HepG2 (cell line): ENCODE data around the gene CTNNA1. TPM values are rescaled to one million over a fixed set of nuclear protein-coding genes. Genes with fewer than 3 reads are reported as not detected.
"Not testable (repeated sequence)": the region's sequence is repeated elsewhere in the genome, so short reads cannot be mapped to it uniquely, and the experiment has no call there.

Experiments used
- ATAC-seq: fragments of 200-7000 bp; cut with Tn5 transposase; 3 replicates; pipeline ENCODE4 v1.9.1; 2020; ENCODE audit warnings: mild to moderate bottlenecking, moderate library complexity
- BruUV-seq: library from RNA; stranded (reverse); fragments of 400-500 nt; replicated peaks from 2 replicates; lab custom pipeline; 2021; lab: Mats Ljungman, UMichigan
- CTCF ChIA-PET: fragments of 300-600 bp; formaldehyde crosslinking; extraction: SDS; loops from one replicate; lab custom pipeline; 2021; ENCODE audit warnings: low total read pairs, inconsistent platforms, low intra/inter-chr PET ratio; lab: Yijun Ruan, JAX
- POLR2A ChIA-PET: fragments of 350-600 bp; sonication (Branson Sonifier 250); formaldehyde crosslinking; loops from one replicate; lab custom pipeline; 2020; ENCODE audit warnings: antibody characterized with exemption, inconsistent platforms; lab: Yijun Ruan, JAX
- DNase-seq: peaks from one replicate; pipeline ENCODE4 v3.0.0-alpha.2; 2015; ENCODE audit warnings: low spot score
- FAIRE-seq: peaks from 3 replicates; lab custom pipeline; 2011; peaks lifted over from hg19 to GRCh38; lab: Jason Lieb, UNC
- H2AFZ ChIP-seq: one replicate; pipeline ENCODE4 v1.6.1; 2011; ENCODE audit warnings: low read length, inconsistent platforms
- H3K27ac ChIP-seq: fragments of 300-600 bp; 3 replicates; pipeline ENCODE4 v1.8.0; 2011; ENCODE audit warnings: mixed run types, mild to moderate bottlenecking, mixed read lengths, low read length, inconsistent platforms; ENCODE audit not compliant: insufficient read depth; ENCODE audit errors: extremely low read length
- H3K27me3 ChIP-seq, 2 experiments: fragments of 200-600 bp in 1 of 2; 2 replicates in 1 of 2; 3 replicates in 1 of 2; pipeline versions ENCODE4 v1.6.0 to v1.8.0; 2011; ENCODE audit warnings: low read length in 2 of 2, mild to moderate bottlenecking in 2 of 2, moderate library complexity in 2 of 2, inconsistent platforms in 1 of 2; ENCODE audit not compliant: insufficient read depth in 2 of 2, control insufficient read depth in 1 of 2
- H3K36me3 ChIP-seq, 2 experiments: fragments of 200-600 bp in 1 of 2; replicated peaks in 1 of 2; 2 replicates in 1 of 2; 3 replicates in 1 of 2; pipeline versions ENCODE4 v1.5.1 to v1.8.0; 2011; ENCODE audit warnings: low read length in 2 of 2, inconsistent platforms in 1 of 2; ENCODE audit not compliant: insufficient read depth in 2 of 2, control insufficient read depth in 1 of 2
- H3K4me1 ChIP-seq: 2 replicates; pipeline ENCODE4 v1.5.1; 2012; ENCODE audit warnings: low read length, inconsistent platforms; ENCODE audit not compliant: insufficient read depth
- H3K4me2 ChIP-seq: 2 replicates; pipeline ENCODE4 v1.6.0; 2011; ENCODE audit warnings: low read depth, low read length, inconsistent platforms
- H3K4me3 ChIP-seq, 3 experiments: fragments of 200-600 bp in 1 of 3; sonication (generic), shearing (Covaris generic) in 1 of 3; replicated peaks in 1 of 3; 2 replicates each; pipeline ENCODE4 v1.5.1; 2011 to 2016; ENCODE audit warnings: low read length in 3 of 3, inconsistent platforms in 2 of 3, low read depth in 2 of 3, mild to moderate bottlenecking in 2 of 3, control low read depth in 1 of 3, mixed read lengths in 1 of 3; ENCODE audit not compliant: insufficient read depth in 1 of 3
- H3K79me2 ChIP-seq: one replicate; pipeline ENCODE4 v1.6.1; 2011; ENCODE audit warnings: low read length, inconsistent platforms; ENCODE audit not compliant: insufficient read depth
- H3K9ac ChIP-seq: 2 replicates; pipeline ENCODE4 v1.6.0; 2011; ENCODE audit warnings: mild to moderate bottlenecking, low read depth, low read length, inconsistent platforms; ENCODE audit not compliant: insufficient read depth
- H3K9me3 ChIP-seq: 2 replicates; pipeline ENCODE4 v1.5.1; 2012; ENCODE audit warnings: mild to moderate bottlenecking, low read length
- H4K20me1 ChIP-seq: 2 replicates; pipeline ENCODE4 v1.6.0; 2011; ENCODE audit warnings: inconsistent platforms, mild to moderate bottlenecking, low read length, moderate library complexity; ENCODE audit not compliant: insufficient read depth
- ARNTL ChIP-seq: sonication (generic); formaldehyde crosslinking; IDR thresholded peaks from 2 replicates; pipeline ENCODE4 v1.4.0; 2020; ENCODE audit warnings: mild to moderate bottlenecking, missing genetic modification reagents
- ATM ChIP-seq: fragments of 450-650 bp; IDR thresholded peaks from 2 replicates; pipeline ENCODE4 v1.7.1; 2017; ENCODE audit warnings: mild to moderate bottlenecking, borderline replicate concordance
- BHLHE40 ChIP-seq: IDR thresholded peaks from 2 replicates; pipeline ENCODE4 v1.6.1; 2011; ENCODE audit warnings: low read length, improper control_type of control experiment
- BRD4 ChIP-seq: sonication (generic); formaldehyde crosslinking; IDR thresholded peaks from 2 replicates; pipeline ENCODE4 v1.4.0; 2020; ENCODE audit warnings: missing genetic modification reagents
- GABPA ChIP-seq, 2 experiments: IDR thresholded peaks; 2 replicates each; pipeline ENCODE4 v1.6.1; 2011 to 2016; ENCODE audit warnings: low read depth in 2 of 2, low read length in 1 of 2, missing biosample characterization in 1 of 2, missing genetic modification characterization in 1 of 2
- NFKB2 ChIP-seq: sonication (generic); formaldehyde crosslinking; IDR thresholded peaks from 2 replicates; pipeline ENCODE4 v1.4.0; 2020; ENCODE audit warnings: missing genetic modification reagents, borderline replicate concordance
- PCBP1 ChIP-seq: fragments of 200-400 bp; formaldehyde crosslinking; IDR thresholded peaks from 2 replicates; pipeline ENCODE4 v1.6.1; 2017; ENCODE audit warnings: mild to moderate bottlenecking, low read depth, low read length, borderline replicate concordance
- RCOR2 ChIP-seq: IDR thresholded peaks from 2 replicates; pipeline ENCODE4 v1.6.1; 2016; ENCODE audit warnings: missing biosample characterization, missing genetic modification reagents
- RFX5 ChIP-seq: IDR thresholded peaks from 2 replicates; pipeline ENCODE4 v1.6.1; 2011; ENCODE audit warnings: low read depth, low read length, improper control_type of control experiment
- TBL1XR1 ChIP-seq: fragments of 150-350 bp; IDR thresholded peaks from 2 replicates; pipeline ENCODE4 v1.6.1; 2014; ENCODE audit warnings: borderline replicate concordance, low read length; ENCODE audit not compliant: partially characterized antibody
- ZBTB7B ChIP-seq: sonication (generic); formaldehyde crosslinking; IDR thresholded peaks from 2 replicates; pipeline ENCODE4 v1.4.0; 2020; ENCODE audit warnings: missing genetic modification reagents
- ZNF253 ChIP-seq: sonication (generic); formaldehyde crosslinking; IDR thresholded peaks from 2 replicates; pipeline ENCODE4 v1.8.0; 2022; ENCODE audit warnings: mild to moderate bottlenecking, missing genetic modification reagents, borderline replicate concordance
- ZNF678 ChIP-seq: sonication (generic); formaldehyde crosslinking; IDR thresholded peaks from 2 replicates; pipeline ENCODE4 v1.4.0; 2020; ENCODE audit warnings: mild to moderate bottlenecking, missing genetic modification reagents
- WGBS: methylation state at CpG from one replicate; pipeline ENCODE4 v1.1.6; 2017; ENCODE audit warnings: low lambda C conversion rate; 5-methylcytosine and 5-hydroxymethylcytosine counted together
- in situ Hi-C: cut with HindIII; loops from 2 replicates; pipeline ENCODE4 v1.10.0; 2017; ENCODE audit warnings: low pct_unique_long_range_greater_than_20kb; ENCODE audit not compliant: extremely low pct_ligation_motif_present
- intact Hi-C: fragments of 100-400 bp; cut with micrococcal nuclease; formaldehyde crosslinking; loops from one replicate; pipeline ENCODE4 v1.10.0; 2022; ENCODE audit not compliant: unreplicated experiment
- polyA plus RNA-seq, 8 experiments: library from polyadenylated mRNA; depleted of rRNA in 3 of 8; stranded (reverse) in 7 of 8; unstranded in 1 of 8; fragments of >200 nt; fragmentation: Illumina TruSeq in 4 of 8; extraction: Trizol in 4 of 8; gene quantifications; 2 replicates each; pipeline versions ENCODE4 v1.2.1 to v1.2.3, GENCODE V29; 2011 to 2016; ENCODE audit warnings: low read depth in 4 of 8, missing spikeins in 1 of 8, mixed read lengths in 1 of 8; ENCODE audit not compliant: insufficient read depth in 1 of 8
- total RNA-seq, 5 experiments: library from RNA; depleted of rRNA; stranded (reverse); fragments of >200 nt; fragmentation: Illumina TruSeq; extraction: Trizol; gene quantifications; 2 replicates each; pipeline ENCODE4 v1.2.3, GENCODE V29; 2016; ENCODE audit warnings: low read depth in 1 of 5
- TF ChIP-seq, protein P1 (sequence below): sonication (generic); formaldehyde crosslinking; IDR thresholded peaks from 2 replicates; pipeline ENCODE4 v1.5.1; 2020; ENCODE audit warnings: mild to moderate bottlenecking, missing genetic modification reagents, moderate library complexity
- TF ChIP-seq, protein P2 (sequence below): sonication (generic); formaldehyde crosslinking; IDR thresholded peaks from 2 replicates; pipeline ENCODE4 v1.5.0; 2020; ENCODE audit warnings: missing genetic modification reagents

Gene CTNNA1
- total and polyA plus RNA-seq, 2 of the 13 experiments (the other 11 are each of a cell fraction or from before 2014, with no cell fraction given): 66.8 to 162 TPM

DNA sequence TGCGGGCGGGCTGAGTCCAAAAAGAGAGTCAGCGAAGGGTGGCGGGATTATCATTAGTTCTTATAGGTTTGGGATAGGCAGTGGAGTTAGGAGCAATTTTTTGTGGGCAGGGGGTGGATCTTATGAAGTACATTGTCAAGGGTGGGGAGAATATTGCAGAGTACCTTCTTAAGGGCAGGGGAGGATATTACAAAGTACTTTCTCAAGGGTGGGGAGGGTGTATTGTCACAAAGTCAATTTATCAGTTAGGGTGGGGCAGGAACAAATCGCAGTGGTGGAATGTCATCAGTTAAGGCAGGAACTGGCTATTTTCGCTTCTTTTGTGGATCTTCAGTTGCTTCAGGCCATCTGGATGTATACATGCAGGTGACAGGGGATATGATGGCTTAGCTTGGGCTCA, 81.6 kb downstream of the CTNNA1 start:
- CTCF ChIA-PET, POLR2A ChIA-PET: not testable (repeated sequence)

GRCh38 chr5:138837160-138837559, 83.9 kb downstream of the CTNNA1 start:
- H3K4me3 ChIP-seq: no peak overlapping the region
- no peak for FAIRE-seq
- H3K27me3 ChIP-seq: no peaks in the 10 kb centered on the region
- intact Hi-C loops (no loop called here), in situ Hi-C loops (no loop called here)
- POLR2A ChIA-PET: no interaction called here
- BruUV-seq: no TSS peak
- peaks cover 0 to 18% of the 10 kb centered on the region in 2 experiments; a peak in 3 of 5 replicates for H3K36me3 ChIP-seq
- no peaks in the 10 kb centered on the region for H3K4me1 ChIP-seq
- peaks cover 22% of the 10 kb centered on the region for H3K79me2 ChIP-seq
- DNase-seq: no peak
- H4K20me1 ChIP-seq: peaks cover 11% of the 10 kb centered on the region; the same call in 1 of the 2 replicates
- no peak overlapping the region for H3K9ac ChIP-seq
- 94% methylated on average over 4 of the region's 4 CpGs for WGBS
- CTCF ChIA-PET: no interaction called here
- H2AFZ ChIP-seq: no peak overlapping the region
- no peak for ATAC-seq
- H3K27ac ChIP-seq: no peak overlapping the region
- no peaks in the 10 kb centered on the region for H3K9me3 ChIP-seq
- no peak overlapping the region for H3K4me2 ChIP-seq
- TF ChIP-seq, protein P1, sequence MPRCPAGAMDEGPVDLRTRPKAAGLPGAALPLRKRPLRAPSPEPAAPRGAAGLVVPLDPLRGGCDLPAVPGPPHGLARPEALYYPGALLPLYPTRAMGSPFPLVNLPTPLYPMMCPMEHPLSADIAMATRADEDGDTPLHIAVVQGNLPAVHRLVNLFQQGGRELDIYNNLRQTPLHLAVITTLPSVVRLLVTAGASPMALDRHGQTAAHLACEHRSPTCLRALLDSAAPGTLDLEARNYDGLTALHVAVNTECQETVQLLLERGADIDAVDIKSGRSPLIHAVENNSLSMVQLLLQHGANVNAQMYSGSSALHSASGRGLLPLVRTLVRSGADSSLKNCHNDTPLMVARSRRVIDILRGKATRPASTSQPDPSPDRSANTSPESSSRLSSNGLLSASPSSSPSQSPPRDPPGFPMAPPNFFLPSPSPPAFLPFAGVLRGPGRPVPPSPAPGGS: no peak
- TF ChIP-seq TBL1XR1 (no peak), ATM (no peak), NFKB2 (CRISPR knock-in tag) (no peak), BRD4 (CRISPR knock-in tag) (no peak), RFX5 (no peak), RCOR2 (CRISPR knock-in tag) (no peak), PCBP1 (0 out of 2 replicates have a peak, but pooled peaks have one; percentile 37), ZNF253 (CRISPR knock-in tag) (no peak), ZBTB7B (CRISPR knock-in tag) (no peak), BHLHE40 (no peak), GABPA (IDR thresholded peaks at IDR 0.05; ENCODE audit: low read depth, low read length) (no peak), GABPA (CRISPR knock-in tag; IDR thresholded peaks at IDR 0.05; ENCODE audit: low read depth) (no peak), ZNF678 (no peak), ARNTL (CRISPR knock-in tag) (no peak)
- TF ChIP-seq, protein P2, sequence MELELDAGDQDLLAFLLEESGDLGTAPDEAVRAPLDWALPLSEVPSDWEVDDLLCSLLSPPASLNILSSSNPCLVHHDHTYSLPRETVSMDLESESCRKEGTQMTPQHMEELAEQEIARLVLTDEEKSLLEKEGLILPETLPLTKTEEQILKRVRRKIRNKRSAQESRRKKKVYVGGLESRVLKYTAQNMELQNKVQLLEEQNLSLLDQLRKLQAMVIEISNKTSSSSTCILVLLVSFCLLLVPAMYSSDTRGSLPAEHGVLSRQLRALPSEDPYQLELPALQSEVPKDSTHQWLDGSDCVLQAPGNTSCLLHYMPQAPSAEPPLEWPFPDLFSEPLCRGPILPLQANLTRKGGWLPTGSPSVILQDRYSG (CRISPR knock-in tag): no peak

More for the DNA sequence above, 81.6 kb downstream of the CTNNA1 start:
- H3K27me3 ChIP-seq, H2AFZ ChIP-seq, FAIRE-seq, DNase-seq, intact Hi-C loops, H3K9me3 ChIP-seq, H3K4me3 ChIP-seq, H3K9ac ChIP-seq, H3K4me1 ChIP-seq, in situ Hi-C loops, BruUV-seq, ATAC-seq, H4K20me1 ChIP-seq, H3K27ac ChIP-seq, H3K4me2 ChIP-seq: not testable (repeated sequence)
- peaks cover 3 to 26% of the 10 kb centered on the region in 2 experiments; a peak in 3 of 5 replicates for H3K36me3 ChIP-seq
- H3K79me2 ChIP-seq: peaks cover 24% of the 10 kb centered on the region
- 99% methylated on average over 6 of the region's 6 CpGs for WGBS
